ENCODE measurements around the gene ACER1.
"Not testable (repeated sequence)": the region's sequence is repeated elsewhere in the genome, so short reads cannot be mapped to it uniquely, and the experiment has no call there.

The ACER1 gene

DNA sequence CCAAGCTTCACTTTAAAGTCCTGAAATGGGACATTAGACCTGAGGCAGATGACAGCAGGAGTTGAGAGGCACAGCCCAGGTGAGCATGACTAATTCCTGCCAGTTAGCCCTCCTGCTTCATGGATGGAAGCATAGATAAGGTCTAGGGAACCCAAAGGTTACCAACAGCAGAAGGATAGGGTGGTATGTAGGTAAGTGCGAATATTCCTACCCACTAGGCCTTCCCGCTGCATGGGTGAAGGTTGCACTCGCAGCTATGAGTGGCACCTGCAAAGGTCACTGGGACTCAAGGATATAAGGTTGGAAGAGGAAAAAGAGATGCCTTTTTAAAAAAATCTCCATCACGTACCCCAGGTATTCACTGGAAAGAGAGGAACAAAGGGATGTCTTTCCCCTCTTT is 41.4 kb downstream of the ACER1 start:
- DNase-seq (ENCODE audit: low read depth) = no peak
- no peak overlapping the region for H3K4me3 ChIP-seq (ENCODE audit: low read length)
- TF ChIP-seq, protein P1, sequence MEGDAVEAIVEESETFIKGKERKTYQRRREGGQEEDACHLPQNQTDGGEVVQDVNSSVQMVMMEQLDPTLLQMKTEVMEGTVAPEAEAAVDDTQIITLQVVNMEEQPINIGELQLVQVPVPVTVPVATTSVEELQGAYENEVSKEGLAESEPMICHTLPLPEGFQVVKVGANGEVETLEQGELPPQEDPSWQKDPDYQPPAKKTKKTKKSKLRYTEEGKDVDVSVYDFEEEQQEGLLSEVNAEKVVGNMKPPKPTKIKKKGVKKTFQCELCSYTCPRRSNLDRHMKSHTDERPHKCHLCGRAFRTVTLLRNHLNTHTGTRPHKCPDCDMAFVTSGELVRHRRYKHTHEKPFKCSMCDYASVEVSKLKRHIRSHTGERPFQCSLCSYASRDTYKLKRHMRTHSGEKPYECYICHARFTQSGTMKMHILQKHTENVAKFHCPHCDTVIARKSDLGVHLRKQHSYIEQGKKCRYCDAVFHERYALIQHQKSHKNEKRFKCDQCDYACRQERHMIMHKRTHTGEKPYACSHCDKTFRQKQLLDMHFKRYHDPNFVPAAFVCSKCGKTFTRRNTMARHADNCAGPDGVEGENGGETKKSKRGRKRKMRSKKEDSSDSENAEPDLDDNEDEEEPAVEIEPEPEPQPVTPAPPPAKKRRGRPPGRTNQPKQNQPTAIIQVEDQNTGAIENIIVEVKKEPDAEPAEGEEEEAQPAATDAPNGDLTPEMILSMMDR (IDR thresholded peaks at IDR 0.05; ENCODE audit: insufficient read depth, low read depth, low read length, missing control alignments) = no peak

DNA sequence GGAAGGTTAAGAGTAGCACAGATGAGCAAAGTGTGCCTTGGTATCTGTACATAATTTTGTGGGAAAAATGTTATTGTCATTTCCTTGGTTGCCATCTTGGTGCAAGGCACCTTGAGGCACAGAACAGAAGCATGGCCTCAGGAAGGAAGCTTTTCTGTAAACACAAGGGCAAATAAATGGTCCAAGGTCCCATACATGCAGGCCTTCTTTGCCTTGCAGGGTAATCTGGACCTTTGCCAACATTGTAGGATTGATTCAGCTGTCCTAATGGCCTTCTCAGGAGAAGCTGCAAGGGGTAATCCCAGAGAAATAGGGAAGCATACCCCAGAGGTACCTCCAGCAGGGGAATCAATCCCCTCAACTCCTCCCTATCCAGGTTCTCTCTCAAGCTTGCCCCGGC is 44.7 kb downstream of the ACER1 start:
- DNase-seq (ENCODE audit: low read depth) = no peak
- no peak overlapping the region for H3K4me3 ChIP-seq (ENCODE audit: low read length)
- TF ChIP-seq, protein P1 (IDR thresholded peaks at IDR 0.05; ENCODE audit: insufficient read depth, low read depth, low read length, missing control alignments) = no peak

DNA sequence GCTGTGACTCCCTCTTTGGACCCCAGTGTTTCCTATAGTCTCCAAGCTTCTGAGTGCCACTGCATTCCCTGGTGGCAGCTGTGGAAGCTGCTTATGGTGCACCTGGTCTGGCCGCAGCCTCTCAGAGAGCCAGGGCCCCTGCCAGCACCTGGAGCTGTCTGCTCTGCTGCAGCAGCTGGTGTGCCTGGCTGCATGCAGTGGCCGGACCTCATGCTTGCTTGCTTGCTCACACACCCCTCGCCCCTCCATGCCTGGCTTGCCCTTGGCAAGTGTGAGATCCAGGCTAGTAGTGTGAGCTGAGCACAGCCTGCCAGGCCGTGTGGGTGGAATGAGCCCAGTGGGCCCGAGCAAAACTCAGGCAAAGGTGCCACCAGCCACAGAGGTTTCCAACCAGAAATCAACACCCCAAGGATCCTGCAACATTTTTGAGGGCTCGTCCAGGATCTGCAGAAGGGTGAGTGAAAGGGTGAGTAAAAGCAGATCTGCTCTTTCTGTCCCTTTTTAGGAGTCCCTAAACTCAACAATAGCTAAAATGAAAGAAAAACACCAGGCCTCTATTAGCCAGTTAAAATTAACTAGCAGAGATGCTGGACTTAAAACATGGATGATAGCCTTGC is 46.0 kb downstream of the ACER1 start:
- no peak overlapping the region for H3K4me3 ChIP-seq (ENCODE audit: low read length)
- TF ChIP-seq, protein P1 (IDR thresholded peaks at IDR 0.05; ENCODE audit: insufficient read depth, low read depth, low read length, missing control alignments) = no peak
- DNase-seq (ENCODE audit: low read depth) = no peak

DNA sequence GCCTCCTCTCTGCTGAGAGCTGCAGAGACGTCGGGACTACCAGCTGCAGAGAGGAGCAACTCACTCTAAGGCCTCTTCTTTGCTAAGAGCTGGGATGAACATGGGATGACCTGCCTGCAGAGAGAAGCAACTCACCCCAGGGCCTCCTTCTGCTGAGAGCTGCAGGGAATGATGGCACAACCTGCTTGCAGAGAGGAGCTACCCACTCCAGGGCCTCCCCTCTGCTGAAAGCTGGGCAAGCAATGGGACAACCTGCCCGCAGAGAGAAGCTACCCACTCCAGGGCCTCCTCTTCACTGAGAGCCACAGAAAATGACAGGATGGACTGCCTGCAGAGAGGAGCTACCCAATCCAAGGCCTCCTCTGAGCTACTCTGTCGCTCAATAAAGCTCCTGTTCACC is 46.7 kb downstream of the ACER1 start:
- no peak for DNase-seq (ENCODE audit: low read depth)
- H3K4me3 ChIP-seq (ENCODE audit: low read length) = no peak overlapping the region
- TF ChIP-seq, protein P1 (IDR thresholded peaks at IDR 0.05; ENCODE audit: insufficient read depth, low read depth, low read length, missing control alignments) = no peak

DNA sequence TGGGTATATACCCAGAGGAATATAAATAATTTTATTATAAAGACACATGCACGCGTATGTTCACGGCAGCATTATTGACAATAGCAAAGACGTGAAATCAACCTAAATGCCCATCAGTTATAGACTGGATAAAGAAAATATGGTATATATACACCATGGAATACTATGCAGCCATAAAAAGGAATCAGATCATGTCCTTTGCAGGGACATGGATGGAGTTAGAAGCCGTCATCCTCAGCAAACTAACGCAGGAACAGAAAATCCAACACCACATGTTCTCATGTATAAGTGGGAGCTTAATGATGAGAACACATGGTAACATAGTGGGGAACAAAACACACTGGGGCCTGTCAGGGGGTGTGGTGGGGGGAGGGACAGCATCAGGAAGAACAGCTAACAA is 51.0 kb downstream of the ACER1 start:
- not testable (repeated sequence) for H3K4me3 ChIP-seq (ENCODE audit: low read length); DNase-seq (ENCODE audit: low read depth)

DNA sequence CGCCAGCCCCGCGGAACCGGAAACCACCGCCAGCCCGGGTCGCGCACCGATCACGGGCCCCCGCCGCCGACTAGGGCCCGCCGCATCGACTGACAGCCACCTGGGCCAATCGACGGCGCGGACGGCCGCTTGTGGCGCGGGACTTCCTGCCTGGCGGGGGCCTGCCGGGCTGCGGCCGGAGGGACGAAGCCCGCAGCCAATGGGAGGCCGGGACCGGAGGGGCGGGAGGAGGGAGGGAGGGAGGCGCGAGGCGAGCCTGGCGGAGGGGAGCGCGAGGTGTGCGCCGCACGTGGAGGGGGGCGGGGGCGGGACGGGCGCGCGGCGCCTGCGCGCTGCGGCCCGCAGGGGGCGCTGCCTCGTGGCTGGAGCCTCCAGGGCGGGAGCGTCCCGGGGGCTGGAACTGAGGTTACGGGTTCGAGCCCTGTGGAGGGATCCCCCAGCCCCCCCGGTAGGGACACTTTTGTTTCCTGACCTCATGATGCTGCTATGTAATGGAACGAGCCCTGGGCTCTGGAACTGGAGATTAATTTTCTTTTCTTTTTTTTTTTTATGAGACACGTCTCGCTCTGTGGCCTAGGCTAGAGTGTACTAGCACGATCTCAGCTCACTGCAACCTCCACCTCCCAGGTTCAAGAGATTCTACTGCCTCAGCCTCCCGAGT is 53.4 kb downstream of the ACER1 start, which contains the start of gene MLLT1:
TSS of gene MLLT1 (minus strand) at position 45 of the 661 bp plus-strand sequence. CDS start 191 bp downstream, outside the sequence.
- peak; percentile 98 for DNase-seq (ENCODE audit: low read depth)
- H3K4me3 ChIP-seq (ENCODE audit: low read length) = peak within 1 kb of the TSS; percentile 81
- TF ChIP-seq, protein P1 (IDR thresholded peaks at IDR 0.05; ENCODE audit: insufficient read depth, low read depth, low read length, missing control alignments) = peak; percentile 38

DNA sequence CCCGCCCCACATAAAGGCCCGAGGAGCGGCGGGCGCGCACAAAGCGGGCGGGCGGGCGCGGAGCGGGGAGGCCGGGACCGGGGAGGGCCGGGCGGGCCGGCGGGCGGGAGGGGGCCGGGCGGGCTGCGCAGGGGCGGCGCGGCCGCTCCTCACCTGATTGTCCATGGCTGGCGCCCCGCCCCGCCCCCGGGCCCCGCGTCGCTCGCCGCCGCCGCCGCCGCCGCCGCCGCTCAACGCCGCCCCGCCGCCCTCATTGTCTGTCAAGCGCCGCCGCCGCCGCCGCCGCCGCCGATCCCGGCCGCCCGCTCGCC is 53.8 kb downstream of the ACER1 start:
- peak overlapping the region; percentile 81 for H3K4me3 ChIP-seq (ENCODE audit: low read length)
- TF ChIP-seq, protein P1 (IDR thresholded peaks at IDR 0.05; ENCODE audit: insufficient read depth, low read depth, low read length, missing control alignments) = no peak
- no peak for DNase-seq (ENCODE audit: low read depth)
